ENCODE data around the gene IVNS1ABP.

Gene IVNS1ABP

DNA sequence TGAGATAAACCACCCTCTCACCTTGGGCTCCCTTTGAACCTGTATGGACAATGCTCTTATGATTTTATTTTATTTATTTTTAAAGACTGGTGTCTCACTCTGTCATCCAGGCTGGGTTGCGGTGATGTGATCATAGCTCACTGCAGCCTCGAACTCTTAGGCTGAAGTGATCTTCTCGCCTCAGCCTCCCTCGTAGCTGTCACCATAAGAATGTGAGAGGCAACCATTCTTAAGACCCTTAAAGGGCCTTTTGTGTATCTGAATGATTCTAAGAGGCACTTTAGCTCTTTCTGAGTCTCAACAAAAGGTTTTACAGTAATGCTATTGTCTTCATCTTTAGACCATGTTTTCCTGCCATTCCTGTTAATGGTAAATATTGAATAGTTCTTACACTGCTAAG is 67.0 kb downstream of the IVNS1ABP start:
- DNase-seq, result no peak

DNA sequence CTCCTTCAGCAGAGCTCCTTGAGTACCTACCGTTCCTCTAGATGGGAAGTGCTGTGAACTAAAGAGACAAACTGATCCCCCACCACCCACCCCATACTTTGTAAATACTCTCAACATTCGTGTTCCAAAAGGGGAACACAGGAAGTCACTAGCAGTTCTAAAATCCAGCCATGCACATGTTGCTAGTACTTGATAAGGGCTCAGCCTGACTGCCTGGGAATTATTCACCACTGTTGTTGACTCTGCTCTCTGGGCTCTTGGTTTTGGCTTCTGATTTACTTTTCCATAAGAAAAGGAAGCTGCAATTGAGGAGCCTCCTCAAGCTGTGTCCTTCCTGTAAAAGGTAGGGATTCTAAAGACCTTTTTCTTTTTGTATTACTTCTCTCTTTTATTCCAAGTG is 67.5 kb downstream of the IVNS1ABP start:
- no peak for DNase-seq

Measured in activated T-cell treated with anti-CD3 and anti-CD28 coated beads, Interleukin-2, amount 50 U/mL, for 1 hour (primary cell).